IMR-90 (cell line): Measurements from ENCODE around the gene PRSS38.

Source experiments
- CTCF ChIP-seq: conservative IDR thresholded peaks from 2 replicates; pipeline ENCODE4 v1.5.1; 2012; ENCODE audit warnings: mild to moderate bottlenecking, low read depth, low read length, improper control_type of control experiment
- ELK1 ChIP-seq: fragments of 150-350 bp; IDR thresholded peaks from 2 replicates; pipeline ENCODE4 v1.6.1; 2016; ENCODE audit warnings: low read depth, mild to moderate bottlenecking, low read length, moderate library complexity, borderline replicate concordance
- POLR2A ChIP-seq: IDR thresholded peaks from 2 replicates; pipeline ENCODE4 v1.6.1; 2012; ENCODE audit warnings: mild to moderate bottlenecking, low read depth, low read length

GRCh38 chr1:227790034-227790400 lies 25.5 kb upstream of the PRSS38 start:
- TF ChIP-seq POLR2A (no peak), CTCF (no peak), ELK1 (no peak)
